GM23338 (cell line): ENCODE data around the gene CCDC197. TPM values are rescaled to one million over a fixed set of nuclear protein-coding genes. Genes with fewer than 3 reads are reported as not detected.

Source experiments
- ATAC-seq: fragments of 200-7000 bp; cut with Tn5 transposase; 3 replicates; pipeline ENCODE4 v1.9.1; 2020
- DNase-seq: peaks from one replicate; pipeline ENCODE4 v3.0.0-alpha.2; 2015; ENCODE audit warnings: low spot score
- H2AFZ ChIP-seq: fragments of 200-600 bp; sonication (generic); 2 replicates; pipeline ENCODE4 v1.8.0; 2016; ENCODE audit warnings: antibody characterized with exemption, mild to moderate bottlenecking, moderate library complexity
- H3F3A ChIP-seq: fragments of 200-600 bp; sonication (generic); replicated peaks from 2 replicates; pipeline ENCODE4 v1.8.0; 2017; ENCODE audit warnings: antibody characterized with exemption, mixed run types, low read depth
- H3K27ac ChIP-seq: fragments of 200-600 bp; sonication (generic); 2 replicates; pipeline ENCODE4 v1.6.1; 2016; ENCODE audit warnings: low read depth
- H3K27me3 ChIP-seq: fragments of 200-600 bp; sonication (generic); 2 replicates; pipeline ENCODE4 v1.8.0; 2016; ENCODE audit warnings: mild to moderate bottlenecking, mixed run types, moderate library complexity; ENCODE audit not compliant: insufficient read depth
- H3K36me3 ChIP-seq: fragments of 200-600 bp; sonication (generic); 2 replicates; pipeline ENCODE4 v1.8.0; 2016; ENCODE audit warnings: mild to moderate bottlenecking; ENCODE audit not compliant: insufficient read depth
- H3K4me1 ChIP-seq: fragments of 200-600 bp; sonication (generic); 2 replicates; pipeline ENCODE4 v1.8.0; 2016; ENCODE audit warnings: mild to moderate bottlenecking, moderate library complexity; ENCODE audit not compliant: insufficient read depth
- H3K4me2 ChIP-seq: fragments of 200-600 bp; sonication (generic); 2 replicates; pipeline ENCODE4 v1.7.1; 2017; ENCODE audit warnings: mixed run types
- H3K4me3 ChIP-seq: fragments of 200-600 bp; sonication (generic); 2 replicates; pipeline ENCODE4 v1.6.1; 2016; ENCODE audit warnings: mixed run types
- H3K79me2 ChIP-seq: fragments of 200-600 bp; sonication (generic); replicated peaks from 2 replicates; pipeline ENCODE4 v1.8.0; 2017; ENCODE audit warnings: mild to moderate bottlenecking; ENCODE audit not compliant: insufficient read depth
- H3K9me2 ChIP-seq: fragments of 200-600 bp; sonication (generic); 2 replicates; pipeline ENCODE4 v1.8.0; 2017; ENCODE audit not compliant: insufficient read depth
- H4K20me1 ChIP-seq: fragments of 200-600 bp; sonication (generic); replicated peaks from 2 replicates; pipeline ENCODE4 v1.8.0; 2017; ENCODE audit warnings: mild to moderate bottlenecking; ENCODE audit not compliant: insufficient read depth
- H3K27ac Mint-ChIP-seq: 2 replicates; pipeline ENCODE4 v1.8.0; 2020; ENCODE audit warnings: inconsistent platforms, mild to moderate bottlenecking, moderate library complexity, mixed read lengths
- H3K27me3 Mint-ChIP-seq: 3 replicates; pipeline ENCODE4 v1.8.0; 2022; ENCODE audit warnings: low read depth, mild to moderate bottlenecking, moderate library complexity, mixed read lengths, inconsistent platforms; ENCODE audit not compliant: insufficient read depth, poor library complexity
- H3K36me3 Mint-ChIP-seq: 3 replicates; pipeline ENCODE4 v1.8.0; 2021; ENCODE audit warnings: low read depth, mild to moderate bottlenecking, inconsistent platforms, moderate library complexity, mixed read lengths
- H3K4me1 Mint-ChIP-seq: 3 replicates; pipeline ENCODE4 v1.8.0; 2020; ENCODE audit warnings: mild to moderate bottlenecking, inconsistent platforms, mixed read lengths
- H3K4me3 Mint-ChIP-seq: 3 replicates; pipeline ENCODE4 v1.8.0; 2021; ENCODE audit warnings: moderate library complexity, mild to moderate bottlenecking, inconsistent platforms, mixed read lengths
- H3K9me3 Mint-ChIP-seq: 3 replicates; pipeline ENCODE4 v1.8.0; 2020; ENCODE audit warnings: moderate library complexity, mild to moderate bottlenecking, inconsistent platforms, mixed read lengths
- ETS1 ChIP-seq: IDR thresholded peaks from 2 replicates; pipeline ENCODE4 v1.6.1; 2016; ENCODE audit warnings: antibody characterized with exemption
- EZH2phosphoT487 ChIP-seq: fragments of 200-600 bp; sonication (generic); IDR thresholded peaks from one replicate; pipeline ENCODE4 v1.8.1; 2018; ENCODE audit warnings: antibody characterized with exemption; ENCODE audit not compliant: unreplicated experiment
- ZNF114 ChIP-seq: fragments of 250-450 bp; sonication (Bioruptor Pico); IDR thresholded peaks from 2 replicates; pipeline ENCODE4 v1.5.0; 2020; ENCODE audit warnings: mild to moderate bottlenecking, moderate library complexity
- ZNF462 ChIP-seq: fragments of 250-450 bp; sonication (Bioruptor Pico); IDR thresholded peaks from 2 replicates; pipeline ENCODE4 v1.5.0; 2020; ENCODE audit warnings: mild to moderate bottlenecking, moderate library complexity
- polyA plus RNA-seq: library from polyadenylated mRNA; unstranded; fragments of >200 nt; fragmentation: Nextera tagmentation; extraction: Ambion mirVana; gene quantifications from 2 replicates; pipeline ENCODE4 v1.2.1, GENCODE V29; 2016
- total RNA-seq: library from RNA; depleted of rRNA; stranded (reverse); fragments of >200 nt; shearing (Covaris generic); gene quantifications from 2 replicates; pipeline ENCODE4 v1.2.3, GENCODE V29; 2014
- TF ChIP-seq, protein P1 (sequence below): IDR thresholded peaks from one replicate; pipeline ENCODE4 v1.6.1; 2018; ENCODE audit warnings: antibody characterized with exemption; ENCODE audit not compliant: unreplicated experiment

The CCDC197 gene
- total and polyA plus RNA-seq, 2 experiments from 2014 or later = not detected

- TF ChIP-seq ETS1 (no peak), ZNF462 (CRISPR knock-in tag) (no peak)
These were observed 25.5 kb upstream of the CCDC197 start (continued) for GRCh38 chr14:93971635-93972027.

DNA sequence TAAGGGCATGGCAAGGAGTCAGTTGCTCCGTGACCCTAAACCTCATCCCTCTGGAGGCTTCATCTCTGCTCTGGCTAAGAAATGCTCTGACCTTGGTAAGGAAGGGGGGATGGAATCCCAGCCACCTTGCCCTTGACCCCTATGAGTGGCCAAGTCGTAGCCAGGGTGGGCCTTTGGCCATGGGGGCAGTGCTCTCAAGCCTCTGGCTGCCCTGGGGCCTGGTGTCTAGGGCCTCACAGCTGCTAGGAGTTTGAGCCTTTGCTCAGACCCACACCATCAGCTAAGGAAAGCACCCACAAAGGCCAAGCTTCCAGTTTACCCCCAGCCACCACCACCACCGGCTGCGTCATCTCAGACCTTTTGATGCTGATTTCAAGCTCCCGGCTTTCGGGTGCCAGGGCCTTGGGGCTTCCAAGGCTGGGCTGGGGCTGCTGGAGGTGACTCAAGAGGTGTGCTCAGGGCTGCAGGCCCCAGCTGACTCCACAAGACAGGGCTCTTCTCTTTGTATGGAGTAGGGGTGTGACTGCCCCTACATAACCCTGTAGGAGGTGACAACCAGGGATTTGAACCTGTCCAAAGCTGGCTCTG lies 24.4 kb upstream of the CCDC197 start:
- H3K27ac ChIP-seq = no peak overlapping the region
- Mint-ChIP-seq H3K9me3 (no peaks in the 10 kb centered on the region), H3K36me3 (no peaks in the 10 kb centered on the region), H3K27ac (no peak overlapping the region), H3K4me3 (no peak overlapping the region), H3K4me1 (peaks cover 12% of the 10 kb centered on the region), H3K27me3 (peaks cover 9% of the 10 kb centered on the region)
- no peak for DNase-seq
- no peaks in the 10 kb centered on the region for H3K36me3 ChIP-seq
- H3K4me1 ChIP-seq = no peaks in the 10 kb centered on the region; the same call in 1 of the 2 replicates
- H3K4me3 ChIP-seq = no peak overlapping the region
- H3K79me2 ChIP-seq = no peaks in the 10 kb centered on the region
- H3K9me2 ChIP-seq = no peaks in the 10 kb centered on the region
- H4K20me1 ChIP-seq = no peaks in the 10 kb centered on the region
- H3F3A ChIP-seq = no peaks in the 10 kb centered on the region
- H2AFZ ChIP-seq = no peak overlapping the region
- no peaks in the 10 kb centered on the region for H3K27me3 ChIP-seq
- ATAC-seq = no peak
- no peak overlapping the region for H3K4me2 ChIP-seq
- TF ChIP-seq, protein P1, sequence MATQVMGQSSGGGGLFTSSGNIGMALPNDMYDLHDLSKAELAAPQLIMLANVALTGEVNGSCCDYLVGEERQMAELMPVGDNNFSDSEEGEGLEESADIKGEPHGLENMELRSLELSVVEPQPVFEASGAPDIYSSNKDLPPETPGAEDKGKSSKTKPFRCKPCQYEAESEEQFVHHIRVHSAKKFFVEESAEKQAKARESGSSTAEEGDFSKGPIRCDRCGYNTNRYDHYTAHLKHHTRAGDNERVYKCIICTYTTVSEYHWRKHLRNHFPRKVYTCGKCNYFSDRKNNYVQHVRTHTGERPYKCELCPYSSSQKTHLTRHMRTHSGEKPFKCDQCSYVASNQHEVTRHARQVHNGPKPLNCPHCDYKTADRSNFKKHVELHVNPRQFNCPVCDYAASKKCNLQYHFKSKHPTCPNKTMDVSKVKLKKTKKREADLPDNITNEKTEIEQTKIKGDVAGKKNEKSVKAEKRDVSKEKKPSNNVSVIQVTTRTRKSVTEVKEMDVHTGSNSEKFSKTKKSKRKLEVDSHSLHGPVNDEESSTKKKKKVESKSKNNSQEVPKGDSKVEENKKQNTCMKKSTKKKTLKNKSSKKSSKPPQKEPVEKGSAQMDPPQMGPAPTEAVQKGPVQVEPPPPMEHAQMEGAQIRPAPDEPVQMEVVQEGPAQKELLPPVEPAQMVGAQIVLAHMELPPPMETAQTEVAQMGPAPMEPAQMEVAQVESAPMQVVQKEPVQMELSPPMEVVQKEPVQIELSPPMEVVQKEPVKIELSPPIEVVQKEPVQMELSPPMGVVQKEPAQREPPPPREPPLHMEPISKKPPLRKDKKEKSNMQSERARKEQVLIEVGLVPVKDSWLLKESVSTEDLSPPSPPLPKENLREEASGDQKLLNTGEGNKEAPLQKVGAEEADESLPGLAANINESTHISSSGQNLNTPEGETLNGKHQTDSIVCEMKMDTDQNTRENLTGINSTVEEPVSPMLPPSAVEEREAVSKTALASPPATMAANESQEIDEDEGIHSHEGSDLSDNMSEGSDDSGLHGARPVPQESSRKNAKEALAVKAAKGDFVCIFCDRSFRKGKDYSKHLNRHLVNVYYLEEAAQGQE = no peak
- TF ChIP-seq ZNF114 (CRISPR knock-in tag) = no peak
- TF ChIP-seq EZH2phosphoT487 = no peak
